Sigmoid colon (tissue), 4 donors: ENCODE data around the gene DUSP23.

Experiments used
- EP300 ChIP-seq, 4 donors: sonication (generic); formaldehyde crosslinking; IDR thresholded peaks; one replicate each; pipeline ENCODE4 v1.6.1; 2017; ENCODE audit warnings: antibody characterized with exemption in 4 of 4
- POLR2AphosphoS5 ChIP-seq, 4 donors: sonication (generic); formaldehyde crosslinking; IDR thresholded peaks; one replicate each; pipeline ENCODE4 v1.6.1; 2017; ENCODE audit warnings: antibody characterized with exemption in 4 of 4
- TF ChIP-seq, protein P1 (sequence below), 4 experiments: fragments of 450-650 bp in 3 of 4; fragments of 200-600 bp in 1 of 4; IDR thresholded peaks; one replicate each; pipeline ENCODE4 v1.5.1; 2016 to 2019; ENCODE audit warnings: antibody characterized with exemption in 4 of 4, mild to moderate bottlenecking in 3 of 4, moderate library complexity in 2 of 4

DNA sequence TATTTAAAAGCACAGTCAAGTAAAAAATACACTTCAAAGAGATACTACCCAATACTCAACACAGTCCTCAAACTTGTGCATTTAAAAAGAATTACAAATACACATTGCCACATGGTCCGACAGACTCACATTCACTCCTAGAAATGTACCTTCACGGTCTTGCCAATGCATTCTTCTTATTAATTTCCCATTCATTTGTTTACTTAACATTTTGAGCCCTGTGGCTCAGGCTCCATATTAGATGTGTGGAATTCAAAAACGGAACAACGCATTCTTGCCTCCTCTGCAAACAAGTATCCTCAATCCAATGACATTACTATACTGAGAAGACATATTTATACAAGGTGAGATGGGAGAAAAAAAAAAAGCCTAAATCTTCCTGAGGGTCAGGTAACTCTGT lies 2.5 kb upstream of the DUSP23 start:
- TF ChIP-seq EP300 (IDR thresholded peaks at IDR 0.05) = no peak
- TF ChIP-seq, protein P1, sequence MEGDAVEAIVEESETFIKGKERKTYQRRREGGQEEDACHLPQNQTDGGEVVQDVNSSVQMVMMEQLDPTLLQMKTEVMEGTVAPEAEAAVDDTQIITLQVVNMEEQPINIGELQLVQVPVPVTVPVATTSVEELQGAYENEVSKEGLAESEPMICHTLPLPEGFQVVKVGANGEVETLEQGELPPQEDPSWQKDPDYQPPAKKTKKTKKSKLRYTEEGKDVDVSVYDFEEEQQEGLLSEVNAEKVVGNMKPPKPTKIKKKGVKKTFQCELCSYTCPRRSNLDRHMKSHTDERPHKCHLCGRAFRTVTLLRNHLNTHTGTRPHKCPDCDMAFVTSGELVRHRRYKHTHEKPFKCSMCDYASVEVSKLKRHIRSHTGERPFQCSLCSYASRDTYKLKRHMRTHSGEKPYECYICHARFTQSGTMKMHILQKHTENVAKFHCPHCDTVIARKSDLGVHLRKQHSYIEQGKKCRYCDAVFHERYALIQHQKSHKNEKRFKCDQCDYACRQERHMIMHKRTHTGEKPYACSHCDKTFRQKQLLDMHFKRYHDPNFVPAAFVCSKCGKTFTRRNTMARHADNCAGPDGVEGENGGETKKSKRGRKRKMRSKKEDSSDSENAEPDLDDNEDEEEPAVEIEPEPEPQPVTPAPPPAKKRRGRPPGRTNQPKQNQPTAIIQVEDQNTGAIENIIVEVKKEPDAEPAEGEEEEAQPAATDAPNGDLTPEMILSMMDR (IDR thresholded peaks at IDR 0.05) = no peak
- no peak for TF ChIP-seq POLR2AphosphoS5 (IDR thresholded peaks at IDR 0.05)
